Activated naive CD8-positive, alpha-beta T cell treated with anti-CD3 and anti-CD28 coated beads, Interleukin-2, amount 10 ng/mL, durations not matched to agents 7 days and 5 days (primary cell): Measurements from ENCODE around the gene OTOP1. TPM values are rescaled to one million over a fixed set of nuclear protein-coding genes. Genes with fewer than 3 reads are reported as not detected.
"Not testable (repeated sequence)": the region's sequence is repeated elsewhere in the genome, so short reads cannot be mapped to it uniquely, and the experiment has no call there.

Experiments
- ATAC-seq: fragments of 150-1000 bp; cut with Tn5 transposase; one replicate; pipeline ENCODE4 v1.10.0; 2021; ENCODE audit warnings: low read depth, moderate library complexity
- POLR2A ChIA-PET: fragments of 350-600 bp; sonication (Branson Sonifier 250); formaldehyde crosslinking; loops from one replicate; lab custom pipeline; 2021; ENCODE audit warnings: antibody characterized with exemption; lab: Charles Lee
- DNase-seq: peaks from one replicate; pipeline ENCODE4 v3.0.0; 2021
- H3K27ac Mint-ChIP-seq: one replicate; pipeline ENCODE4 v1.8.0; 2022; ENCODE audit warnings: mild to moderate bottlenecking, mixed read lengths
- H3K27me3 Mint-ChIP-seq: one replicate; pipeline ENCODE4 v1.8.0; 2022; ENCODE audit warnings: mild to moderate bottlenecking, moderate library complexity, mixed read lengths
- H3K36me3 Mint-ChIP-seq: one replicate; pipeline ENCODE4 v1.8.0; 2021; ENCODE audit warnings: mild to moderate bottlenecking, mixed read lengths
- H3K4me1 Mint-ChIP-seq: one replicate; pipeline ENCODE4 v1.8.0; 2021; ENCODE audit warnings: mixed read lengths
- H3K4me3 Mint-ChIP-seq: one replicate; pipeline ENCODE4 v1.8.0; 2022; ENCODE audit warnings: mild to moderate bottlenecking, moderate library complexity, mixed read lengths
- H3K9me3 Mint-ChIP-seq: one replicate; pipeline ENCODE4 v1.8.0; 2021; ENCODE audit warnings: mixed read lengths
- total RNA-seq, 2 experiments: library from RNA; stranded (reverse); gene quantifications; one replicate each; pipeline ENCODE4 v1.2.3, GENCODE V29; 2021

OTOP1 gene
- total RNA-seq, 2 experiments from 2014 or later = not detected

GRCh38 chr4:4166986-4167385 lies 59.7 kb downstream of the OTOP1 start:
- H3K36me3 Mint-ChIP-seq, H3K9me3 Mint-ChIP-seq, H3K27ac Mint-ChIP-seq, ATAC-seq, POLR2A ChIA-PET, DNase-seq, H3K4me1 Mint-ChIP-seq, H3K4me3 Mint-ChIP-seq, H3K27me3 Mint-ChIP-seq: not testable (repeated sequence)

- H3K9me3 Mint-ChIP-seq, POLR2A ChIA-PET, H3K36me3 Mint-ChIP-seq, H3K27me3 Mint-ChIP-seq, H3K4me3 Mint-ChIP-seq, ATAC-seq, H3K27ac Mint-ChIP-seq, H3K4me1 Mint-ChIP-seq, DNase-seq: not testable (repeated sequence)
These were observed 60.9 kb downstream of the OTOP1 start for GRCh38 chr4:4165701-4166392.

- H3K36me3 Mint-ChIP-seq, ATAC-seq, H3K27me3 Mint-ChIP-seq, DNase-seq, H3K4me1 Mint-ChIP-seq, H3K27ac Mint-ChIP-seq, H3K9me3 Mint-ChIP-seq, H3K4me3 Mint-ChIP-seq, POLR2A ChIA-PET: not testable (repeated sequence)
These were observed 62.1 kb downstream of the OTOP1 start for GRCh38 chr4:4164532-4165173.

GRCh38 chr4:4162186-4162585 lies 64.5 kb downstream of the OTOP1 start:
- H3K4me3 Mint-ChIP-seq, H3K27me3 Mint-ChIP-seq, H3K36me3 Mint-ChIP-seq, H3K4me1 Mint-ChIP-seq, H3K27ac Mint-ChIP-seq, ATAC-seq, DNase-seq, H3K9me3 Mint-ChIP-seq, POLR2A ChIA-PET: not testable (repeated sequence)

- H3K27ac Mint-ChIP-seq, H3K27me3 Mint-ChIP-seq, H3K4me3 Mint-ChIP-seq, H3K9me3 Mint-ChIP-seq, H3K36me3 Mint-ChIP-seq, H3K4me1 Mint-ChIP-seq, POLR2A ChIA-PET, DNase-seq, ATAC-seq: not testable (repeated sequence)
These were observed 65.6 kb downstream of the OTOP1 start for GRCh38 chr4:4160956-4161665.

- H3K27ac Mint-ChIP-seq, H3K27me3 Mint-ChIP-seq, POLR2A ChIA-PET, ATAC-seq, H3K9me3 Mint-ChIP-seq, DNase-seq, H3K4me1 Mint-ChIP-seq, H3K4me3 Mint-ChIP-seq, H3K36me3 Mint-ChIP-seq: not testable (repeated sequence)
These were observed 81.1 kb downstream of the OTOP1 start for GRCh38 chr4:4145622-4146021.

- H3K27ac Mint-ChIP-seq, H3K27me3 Mint-ChIP-seq, POLR2A ChIA-PET, DNase-seq, H3K9me3 Mint-ChIP-seq, H3K4me1 Mint-ChIP-seq, H3K36me3 Mint-ChIP-seq, ATAC-seq, H3K4me3 Mint-ChIP-seq: not testable (repeated sequence)
These were observed 83.4 kb downstream of the OTOP1 start for GRCh38 chr4:4143376-4143775.

GRCh38 chr4:4142679-4143078 lies 84.0 kb downstream of the OTOP1 start:
- DNase-seq, H3K36me3 Mint-ChIP-seq, H3K27ac Mint-ChIP-seq, POLR2A ChIA-PET, H3K4me3 Mint-ChIP-seq, H3K9me3 Mint-ChIP-seq, ATAC-seq, H3K27me3 Mint-ChIP-seq, H3K4me1 Mint-ChIP-seq: not testable (repeated sequence)

GRCh38 chr4:4141186-4141585 lies 85.5 kb downstream of the OTOP1 start:
- H3K27me3 Mint-ChIP-seq, DNase-seq, ATAC-seq, H3K4me1 Mint-ChIP-seq, H3K36me3 Mint-ChIP-seq, H3K27ac Mint-ChIP-seq, H3K4me3 Mint-ChIP-seq, H3K9me3 Mint-ChIP-seq, POLR2A ChIA-PET: not testable (repeated sequence)

Other genes starting within 250 kb of the OTOP1 start
- 10 to 100 TPM; 18.4 to 18.6 TPM for gene TMEM128, start 21.3 kb upstream of the OTOP1 start, total RNA-seq
- gene LYAR, start 63.2 kb upstream of the OTOP1 start, total RNA-seq = 10 to 100 TPM; 54.5 to 62.3 TPM
- gene ZBTB49, start 63.3 kb upstream of the OTOP1 start, total RNA-seq = 10 to 100 TPM in 1 of 2 experiments, 1 to 10 TPM in 1; 9.7 to 13.0 TPM
- gene NSG1, start 160.2 kb upstream of the OTOP1 start, total RNA-seq = 10 to 100 TPM; 39.7 to 46.8 TPM